GM19463 (cell line): ENCODE measurements around the gene FZR1.

ENCODE experiments used
- ATAC-seq: cut with Tn5 transposase; IDR thresholded peaks from one replicate; pipeline ENCODE4 v1.9.1; 2021; ENCODE audit warnings: mild to moderate bottlenecking, moderate library complexity; ENCODE audit not compliant: unreplicated experiment

The FZR1 gene

GRCh38 chr19:3513229-3514140 lies 7.4 kb downstream of the FZR1 start:
- ATAC-seq = no peak

DNA sequence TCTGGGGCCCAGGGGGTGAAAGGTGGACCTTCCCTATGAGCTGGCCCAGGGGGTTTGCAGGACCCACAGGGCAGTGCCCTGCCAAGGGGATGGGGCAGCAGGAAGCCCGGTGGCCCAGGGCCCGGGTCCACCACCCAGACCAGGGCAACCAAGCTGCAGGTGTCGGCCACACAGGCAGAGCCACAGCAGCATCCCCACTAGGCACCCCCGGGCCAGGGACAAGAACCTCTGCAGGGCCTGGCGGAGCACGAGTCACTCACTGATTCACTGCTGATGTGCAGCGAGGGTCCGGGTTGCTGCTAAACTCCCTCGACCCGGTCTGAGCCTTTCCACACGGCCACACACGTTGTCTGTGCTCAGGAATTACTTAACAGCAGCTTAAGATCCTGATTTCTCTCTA lies 8.8 kb downstream of the FZR1 start:
- ATAC-seq = no peak

GRCh38 chr19:3515891-3516422 lies 9.8 kb downstream of the FZR1 start:
- ATAC-seq = no peak

- no peak for ATAC-seq
Measured at GRCh38 chr19:3516675-3517207, 10.6 kb downstream of the FZR1 start.

DNA sequence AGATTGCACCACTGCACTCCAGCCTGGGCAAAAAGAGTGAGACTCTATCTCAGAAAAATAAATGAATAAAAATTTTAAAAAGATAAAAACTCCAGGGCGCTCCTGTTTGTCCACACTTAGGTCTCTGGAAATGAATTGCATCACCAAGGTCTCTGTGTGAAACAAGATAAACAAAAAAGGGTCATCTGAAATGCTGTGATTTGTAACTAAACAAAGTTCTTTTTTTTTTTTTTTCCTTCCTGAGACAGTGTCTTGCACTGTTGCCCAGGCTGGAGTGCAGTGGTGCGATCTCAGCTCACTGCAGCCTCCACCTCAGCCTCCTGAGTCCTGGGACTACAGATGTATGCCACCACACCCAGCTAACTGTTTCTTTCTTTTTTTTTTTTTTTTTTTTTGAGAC lies 11.5 kb downstream of the FZR1 start:
- no peak for ATAC-seq

DNA sequence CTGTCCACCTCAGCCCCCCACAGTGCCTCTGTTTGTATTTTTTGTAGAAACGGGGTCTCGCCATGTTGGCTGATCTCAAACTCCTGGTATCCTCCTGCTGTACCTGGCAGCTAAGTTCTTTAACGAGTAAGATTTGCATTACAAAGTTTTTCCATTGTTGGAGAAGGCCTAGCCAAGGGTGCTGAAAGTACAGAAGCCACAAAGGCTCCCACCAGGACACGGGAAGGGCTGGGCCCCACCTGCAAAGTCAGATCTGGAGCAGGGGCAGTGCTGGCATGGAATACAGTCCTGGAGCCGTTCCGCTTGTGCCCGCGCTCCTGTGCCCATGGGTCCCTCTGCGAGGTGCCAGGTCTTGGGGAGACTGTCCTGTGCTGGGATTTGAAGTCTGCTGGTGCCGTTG lies 12.1 kb downstream of the FZR1 start:
- no peak for ATAC-seq

DNA sequence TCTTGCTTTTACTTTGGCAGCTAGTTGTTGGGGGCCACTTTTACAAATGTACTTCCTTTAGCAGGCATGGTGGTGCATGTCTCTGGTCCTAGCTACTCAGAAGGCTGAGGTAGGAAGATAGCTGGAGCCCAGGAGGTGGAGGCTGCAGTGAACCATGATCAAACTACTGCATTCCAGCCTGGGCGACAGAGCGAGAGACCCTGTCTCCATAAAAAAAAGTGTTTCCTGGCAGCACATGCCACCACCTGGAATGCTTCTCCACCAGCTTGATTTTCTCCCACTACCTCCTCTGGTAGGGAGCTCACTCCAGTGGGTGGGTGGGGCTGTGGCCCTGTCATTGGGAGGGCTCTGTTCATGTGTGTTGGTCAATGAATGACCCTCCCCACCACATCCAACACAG lies 12.5 kb downstream of the FZR1 start:
- no peak for ATAC-seq

- no peak for ATAC-seq
Measured at GRCh38 chr19:3519126-3519525, 13.0 kb downstream of the FZR1 start.

DNA sequence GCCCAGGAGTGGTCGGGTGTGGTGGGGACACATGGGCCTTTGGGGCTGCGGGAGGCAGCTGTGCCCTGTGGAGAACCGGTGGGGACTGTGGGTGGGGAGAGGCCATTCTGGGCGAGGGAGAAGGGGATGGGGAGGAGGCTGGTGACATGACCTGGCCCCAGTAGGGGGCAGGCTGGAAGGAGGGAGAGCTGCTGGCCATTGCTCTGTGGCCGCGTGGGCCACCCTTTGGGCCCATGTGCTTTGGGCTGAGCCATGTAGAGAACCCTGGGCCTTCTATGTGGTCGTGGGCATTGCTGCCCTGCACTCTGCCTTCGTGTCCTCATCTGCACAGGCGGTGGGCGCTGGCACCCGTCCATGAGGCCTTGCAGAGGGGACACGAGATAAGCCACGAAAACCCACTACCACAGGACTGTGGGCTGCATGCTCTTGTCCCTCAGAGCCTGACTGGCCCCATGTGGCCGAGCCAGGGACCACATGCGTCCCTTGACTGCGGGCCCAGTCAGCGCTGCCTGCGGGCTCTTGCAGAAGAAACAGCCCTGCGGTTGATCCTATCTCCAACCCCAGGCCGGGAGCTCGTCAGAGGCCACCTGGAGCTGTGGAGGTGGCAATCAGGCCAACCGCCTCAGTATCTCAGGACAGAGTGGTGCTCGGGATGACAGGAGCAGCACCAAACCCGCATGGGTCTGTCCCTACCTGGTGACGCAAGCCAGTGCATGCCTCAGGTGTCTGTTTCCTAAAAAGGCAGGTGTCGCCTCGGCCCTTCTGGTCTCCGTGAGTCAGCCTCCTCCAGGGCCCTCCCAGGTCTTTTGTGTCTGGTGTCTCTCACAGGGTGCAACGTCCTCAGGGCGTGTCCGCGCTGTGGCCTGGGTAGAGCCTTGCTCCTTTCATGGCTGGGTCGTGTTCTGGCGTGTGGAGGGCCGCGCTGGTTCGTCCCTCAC lies 14.3 kb downstream of the FZR1 start:
- ATAC-seq = no peak

DNA sequence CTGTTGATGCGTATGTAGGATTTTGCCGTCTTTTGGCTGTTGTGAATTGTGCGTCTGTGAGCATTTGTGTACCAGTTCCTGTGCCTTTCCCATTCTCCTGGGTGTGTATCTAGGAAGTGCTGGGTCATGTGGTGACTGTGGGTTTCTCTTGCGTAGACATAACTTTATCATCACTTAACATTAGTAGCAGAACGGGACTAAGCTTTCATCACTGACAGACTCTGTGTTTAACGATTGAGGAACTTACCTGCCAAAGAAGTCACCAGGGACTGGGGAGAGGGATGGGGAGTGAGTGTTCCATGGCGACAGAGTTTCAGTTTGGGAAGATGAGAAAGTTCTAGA lies 15.0 kb downstream of the FZR1 start:
- ATAC-seq = no peak

DNA sequence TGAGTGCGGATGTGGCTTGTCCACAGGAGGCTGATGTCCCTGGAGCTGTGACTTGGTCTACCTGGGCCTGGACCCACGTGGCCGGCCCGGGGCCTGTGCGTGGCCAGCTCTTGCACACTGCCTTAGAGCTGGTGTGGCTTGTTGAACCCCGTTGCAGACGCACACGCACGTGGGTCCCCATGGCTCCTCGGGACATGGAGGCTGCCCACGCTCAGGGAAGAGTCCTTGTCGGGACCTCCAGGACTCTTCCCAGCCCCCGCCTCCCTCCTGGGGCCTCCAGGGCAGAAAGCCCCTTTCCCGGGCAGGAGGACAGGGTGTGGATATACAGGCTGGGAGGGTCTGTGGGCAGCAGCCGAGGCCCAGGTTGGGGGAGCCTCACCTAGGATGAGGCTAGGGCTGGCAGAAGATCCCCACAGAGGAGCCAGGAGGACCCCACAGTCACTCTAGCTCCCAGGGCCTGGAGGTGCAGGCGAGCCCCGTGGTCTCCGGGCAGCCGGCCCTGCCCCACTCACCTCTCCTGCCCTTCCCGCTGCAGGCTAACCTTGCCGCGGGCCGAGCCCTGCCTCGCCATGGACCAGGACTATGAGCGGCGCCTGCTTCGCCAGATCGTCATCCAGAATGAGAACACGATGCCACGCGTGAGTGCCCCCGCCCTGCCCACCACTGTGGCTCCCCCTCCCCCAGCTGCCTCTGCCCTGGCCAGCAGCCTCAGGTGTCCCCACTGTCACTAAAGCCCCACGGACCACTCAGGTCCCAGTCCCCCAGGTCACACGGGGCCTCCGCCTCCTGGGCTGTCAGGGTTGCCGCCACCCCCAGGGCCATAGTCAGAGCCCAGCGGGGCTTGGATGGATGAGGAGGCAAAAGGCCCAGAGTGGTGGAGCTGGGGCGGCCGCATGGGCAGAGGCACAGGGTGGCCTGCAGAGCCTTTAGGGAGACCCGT lies 16.6 kb downstream of the FZR1 start:
- ATAC-seq = no peak

GRCh38 chr19:3523361-3524077 lies 17.4 kb downstream of the FZR1 start:
- ATAC-seq = no peak

GRCh38 chr19:3524078-3524842 lies 18.1 kb downstream of the FZR1 start:
- ATAC-seq = no peak

DNA sequence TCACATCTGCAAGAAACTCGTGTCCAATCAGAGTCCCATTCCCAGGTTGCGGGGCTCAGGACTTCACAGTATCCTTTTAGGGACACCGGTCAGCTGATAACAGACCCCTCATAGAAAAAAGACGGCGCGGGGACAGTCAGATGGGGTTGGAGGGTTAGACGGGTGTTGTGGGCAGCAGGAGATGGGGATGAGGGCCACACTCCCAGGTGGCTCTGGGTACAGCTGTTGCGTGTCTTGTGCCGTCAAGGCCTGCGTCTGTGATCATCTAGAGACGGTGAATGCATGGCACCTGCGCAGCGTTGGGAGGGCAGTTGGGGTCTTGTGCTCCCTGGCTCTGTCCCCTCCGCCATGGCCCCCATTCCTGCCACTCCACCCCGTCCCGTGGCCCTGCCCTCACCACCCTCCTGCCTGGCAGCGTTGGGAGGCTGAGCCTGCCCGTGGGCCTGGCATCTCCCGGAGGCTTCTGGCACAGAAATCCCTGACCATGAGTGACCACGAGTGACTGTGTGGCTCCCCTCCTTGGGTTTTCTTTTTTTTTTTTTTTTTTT lies 18.9 kb downstream of the FZR1 start:
- ATAC-seq = no peak

- no peak for ATAC-seq
Measured at GRCh38 chr19:3526507-3527237, 20.6 kb downstream of the FZR1 start.

GRCh38 chr19:3527238-3527910 lies 21.3 kb downstream of the FZR1 start:
- ATAC-seq = no peak

GRCh38 chr19:3528080-3528479 lies 22.0 kb downstream of the FZR1 start:
- no peak for ATAC-seq
